ENCODE results near the gene GRM8.

The GRM8 gene

DNA sequence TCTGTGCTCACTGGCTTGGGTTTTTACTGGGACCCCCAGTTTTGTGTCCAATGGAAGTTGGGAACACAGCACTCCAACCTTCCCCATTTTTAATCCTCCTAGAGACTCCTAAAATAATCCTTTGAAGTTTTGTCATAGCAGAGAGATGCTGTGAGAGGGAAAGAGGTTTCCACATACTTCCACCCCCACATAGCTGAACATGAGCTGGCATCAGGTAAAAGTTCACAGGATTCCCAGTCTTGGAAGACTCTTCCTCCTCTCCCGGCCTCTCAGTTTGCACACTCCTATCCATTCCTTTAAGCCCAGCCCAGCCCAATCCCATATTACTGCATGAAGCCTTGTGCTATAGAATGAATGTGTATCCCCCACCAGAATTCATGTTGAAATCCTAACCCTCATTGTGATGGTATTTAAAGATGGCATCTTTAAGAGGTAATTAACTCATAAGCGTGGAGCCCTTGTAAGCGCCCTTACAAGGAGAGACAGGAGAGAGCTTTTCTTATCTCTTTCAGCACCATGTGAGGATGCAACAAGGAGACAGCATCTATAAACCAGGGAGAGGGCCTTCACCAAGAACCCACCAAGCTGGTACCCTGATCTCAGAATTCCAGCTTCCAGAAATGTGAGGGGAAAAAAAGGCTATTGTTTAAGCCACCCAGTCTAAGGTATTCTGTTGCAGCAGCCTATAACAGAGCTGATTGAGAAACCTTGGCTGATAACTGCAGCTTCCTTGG lies 22.4 kb downstream of the GRM8 start:
- DNase-seq, result no peak

DNA sequence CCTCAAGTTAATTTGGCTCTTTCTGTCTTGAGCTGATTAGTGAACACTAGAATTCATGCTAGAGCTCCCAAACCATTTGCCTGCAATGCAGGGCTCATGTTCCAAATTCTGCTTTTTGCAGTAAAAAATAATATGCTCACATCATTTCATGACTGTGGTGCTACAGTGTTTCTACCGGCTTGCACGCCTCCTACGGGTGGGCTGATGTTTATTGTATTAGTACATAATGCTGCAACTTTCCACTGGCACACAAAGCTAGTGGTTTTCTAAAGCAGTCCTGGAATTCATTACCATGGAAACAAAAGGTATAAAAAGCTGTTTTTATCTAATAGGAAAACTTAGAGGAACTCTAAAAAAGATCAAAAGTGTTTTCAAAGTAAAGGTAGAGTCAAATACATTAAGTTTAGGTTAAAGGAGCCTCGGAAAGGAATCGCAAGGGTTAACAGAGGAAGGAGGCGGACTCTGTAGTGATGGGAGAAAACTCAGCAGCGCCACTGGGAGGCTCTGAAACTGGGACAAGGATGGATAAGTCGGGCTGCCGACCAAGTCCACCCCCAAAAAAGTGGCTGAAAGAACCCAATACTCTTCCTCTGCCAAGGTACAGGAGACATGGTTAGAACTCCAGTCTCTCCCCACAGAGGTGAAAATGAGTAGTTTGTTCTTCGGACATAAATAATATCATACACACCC lies 25.9 kb downstream of the GRM8 start:
- no peak for DNase-seq

DNA sequence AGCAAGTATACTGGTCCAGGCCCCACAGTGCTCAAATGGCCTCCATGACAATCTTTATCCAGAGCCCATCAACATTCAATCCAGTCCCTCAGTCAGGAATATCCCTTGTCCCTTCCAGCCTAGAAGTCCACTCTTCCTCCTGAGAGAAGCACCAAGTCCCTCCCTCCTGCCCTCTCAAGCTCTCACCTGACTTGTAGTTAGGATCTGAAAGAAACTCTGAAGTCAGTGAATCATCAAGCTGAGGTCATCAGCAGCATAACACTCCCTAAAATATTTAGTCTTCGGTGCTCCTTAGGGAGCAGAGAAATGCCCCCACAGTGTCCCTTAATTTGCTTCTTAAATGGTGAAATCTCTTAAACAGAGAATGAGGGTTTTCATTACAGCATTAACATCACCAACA lies 31.0 kb downstream of the GRM8 start:
- DNase-seq, result no peak

DNA sequence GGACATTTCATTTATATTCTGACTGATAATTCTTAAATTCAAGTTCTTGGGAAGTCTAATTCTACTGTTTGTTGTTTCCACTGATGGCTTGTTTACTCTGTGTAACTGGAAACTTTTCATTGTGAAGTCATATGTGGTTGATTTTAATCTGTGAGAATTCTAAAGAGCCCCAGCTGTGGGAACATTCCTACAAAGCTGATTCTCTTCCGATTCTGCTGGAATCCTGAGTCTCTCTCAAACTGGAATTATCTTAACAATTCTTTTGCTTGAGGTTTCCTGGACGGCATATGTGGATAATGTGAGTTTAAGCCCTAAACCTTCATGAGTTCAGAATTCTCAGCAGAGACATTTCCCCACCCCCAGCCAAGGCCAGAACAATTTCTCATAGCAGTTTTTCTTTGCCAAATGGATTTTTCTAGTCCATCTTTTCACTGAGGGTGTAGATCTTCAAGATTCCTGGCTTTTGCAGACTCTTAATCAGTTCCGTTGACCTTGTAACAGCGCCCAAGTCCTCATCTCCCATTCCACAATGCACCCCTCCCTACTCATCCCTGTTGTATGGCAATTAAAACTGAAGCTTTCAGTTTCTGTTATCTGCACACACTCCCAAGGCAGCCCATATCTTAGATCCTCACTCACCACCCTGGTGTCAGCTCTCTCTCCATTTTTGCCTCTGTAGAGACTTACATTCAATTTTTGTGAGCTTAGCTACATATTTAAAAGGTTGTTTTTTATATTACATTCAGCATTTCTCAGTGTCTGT lies 37.6 kb downstream of the GRM8 start:
- no peak for DNase-seq

DNA sequence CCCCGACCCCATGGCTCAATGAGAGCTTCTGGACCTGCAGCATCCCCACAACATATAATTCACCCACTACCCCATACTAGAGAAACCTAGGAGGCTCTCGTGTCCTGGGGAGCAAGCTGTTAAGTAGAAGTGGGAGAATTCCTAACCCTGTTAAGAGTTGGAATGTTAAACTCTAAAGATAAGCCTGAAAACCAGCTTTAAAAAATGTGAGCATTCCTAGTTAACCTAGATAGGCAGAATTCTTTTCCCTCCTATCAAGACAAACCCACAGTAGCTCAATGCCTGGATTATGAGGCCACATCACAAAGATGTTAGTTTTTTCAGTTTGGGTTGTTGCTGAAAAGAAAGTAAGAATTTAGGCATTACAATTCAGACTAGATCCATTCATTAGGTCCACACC lies 42.9 kb downstream of the GRM8 start:
- no peak for DNase-seq

DNA sequence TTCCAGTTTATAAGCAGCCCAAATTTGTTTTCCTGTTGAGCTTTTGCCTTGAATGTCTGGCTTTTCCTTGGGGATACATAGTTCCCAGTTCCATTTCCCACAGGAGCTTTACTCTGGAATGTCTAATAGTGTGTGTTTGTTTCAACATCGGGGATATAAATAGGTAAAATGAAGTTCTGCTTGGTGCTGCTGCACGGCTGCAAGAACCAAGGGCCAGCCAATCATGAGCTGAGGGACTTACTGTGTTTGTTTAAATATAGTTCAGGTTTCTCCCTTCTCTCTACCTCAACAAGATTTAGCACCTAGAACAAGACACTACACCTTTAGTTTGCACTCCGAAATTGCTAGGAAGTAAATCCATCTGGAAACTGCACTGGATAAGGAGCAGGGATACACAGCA lies 43.9 kb downstream of the GRM8 start:
- DNase-seq, result no peak

DNA sequence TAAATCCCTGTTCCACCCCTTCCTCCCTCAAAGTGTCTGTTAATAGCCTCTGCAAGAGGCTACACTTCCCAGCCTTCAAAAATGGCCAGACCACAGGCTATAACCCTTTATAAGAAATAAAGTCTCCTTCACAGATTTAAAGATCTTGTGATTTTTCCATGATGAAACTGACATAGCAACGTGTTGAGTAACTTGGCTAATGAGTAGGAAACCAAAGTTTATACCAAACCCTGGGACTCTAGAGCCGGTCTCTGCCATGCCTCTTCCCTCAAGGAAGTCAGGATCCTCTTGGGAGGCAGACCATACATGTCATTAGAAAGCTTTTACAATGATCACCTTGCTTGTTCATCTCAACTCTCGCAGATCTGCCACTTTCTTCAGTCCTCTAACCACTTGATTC lies 44.4 kb downstream of the GRM8 start:
- DNase-seq, result no peak

DNA sequence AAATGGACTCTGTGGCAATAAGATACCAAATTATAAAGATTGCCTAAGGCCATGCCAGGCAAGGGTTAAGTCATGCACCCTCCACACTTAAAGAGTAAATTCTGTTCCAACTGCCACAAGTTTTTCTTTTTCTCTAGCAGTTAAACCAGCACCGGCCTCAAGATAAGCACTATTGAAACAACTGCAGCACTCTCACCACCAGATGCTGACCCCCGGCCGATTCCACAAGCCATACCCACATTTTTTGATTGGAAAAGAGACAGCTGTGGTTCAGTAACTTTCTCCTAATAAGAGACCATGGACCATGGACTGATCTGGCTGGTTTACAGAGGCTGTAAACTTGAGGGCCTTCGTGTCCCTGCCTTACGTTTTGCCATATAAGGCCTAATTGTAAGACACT lies 44.9 kb downstream of the GRM8 start:
- no peak for DNase-seq

DNA sequence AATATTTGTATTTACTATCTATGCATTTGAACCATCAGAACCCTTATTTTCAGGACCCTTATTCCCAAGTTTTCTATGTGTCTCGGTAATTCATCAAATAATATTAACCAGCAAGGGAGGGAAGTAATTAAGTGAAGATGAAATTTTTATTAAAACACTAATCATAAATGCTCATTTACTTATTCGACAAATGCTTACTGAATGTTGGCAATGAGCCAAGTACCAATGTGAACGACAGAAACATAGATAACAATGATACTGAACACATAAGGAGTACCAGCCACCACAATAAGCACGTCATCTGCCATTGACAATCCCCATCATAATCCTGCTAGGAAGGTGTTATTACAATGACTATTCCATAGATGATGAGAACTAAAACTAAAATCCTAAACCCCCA lies 45.5 kb downstream of the GRM8 start:
- DNase-seq, result no peak

DNA sequence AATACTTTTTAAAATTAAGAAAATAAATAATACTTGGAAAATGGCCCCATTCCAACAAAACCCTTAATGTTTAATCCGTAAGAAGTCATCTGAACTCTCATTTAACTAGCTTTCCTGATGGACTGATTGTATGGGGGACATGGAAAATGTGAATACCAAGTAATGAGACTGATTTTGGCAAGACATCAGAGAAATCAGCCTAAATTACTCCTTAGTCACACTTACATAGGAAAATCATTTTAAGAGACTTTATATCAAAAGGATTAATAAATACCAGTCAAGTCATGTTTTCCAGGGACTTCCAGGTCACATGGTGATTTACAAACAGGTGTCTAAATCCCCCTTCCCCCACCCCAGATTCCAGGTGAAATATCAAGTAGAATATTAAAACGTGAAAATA lies 58.2 kb downstream of the GRM8 start:
- DNase-seq, result no peak

DNA sequence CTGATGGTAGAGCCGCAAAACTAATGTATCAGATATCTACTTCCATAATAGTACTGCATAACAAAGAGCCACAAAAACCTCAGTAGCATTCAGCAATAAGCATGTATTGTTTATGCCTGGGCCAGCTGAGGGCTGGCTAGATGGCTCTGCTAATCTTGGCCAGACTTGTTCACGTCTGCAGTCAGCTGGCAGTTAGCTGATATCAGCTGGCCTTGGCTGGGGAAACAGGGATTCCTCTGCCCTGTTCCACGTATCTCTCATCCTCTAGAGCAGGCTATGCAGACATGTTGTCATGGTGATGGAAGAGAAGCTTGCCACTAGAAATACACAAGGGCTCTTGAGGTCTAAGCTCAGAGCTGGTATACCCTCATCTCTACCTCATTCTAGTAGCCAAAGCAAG lies 62.9 kb downstream of the GRM8 start:
- no peak for DNase-seq

DNA sequence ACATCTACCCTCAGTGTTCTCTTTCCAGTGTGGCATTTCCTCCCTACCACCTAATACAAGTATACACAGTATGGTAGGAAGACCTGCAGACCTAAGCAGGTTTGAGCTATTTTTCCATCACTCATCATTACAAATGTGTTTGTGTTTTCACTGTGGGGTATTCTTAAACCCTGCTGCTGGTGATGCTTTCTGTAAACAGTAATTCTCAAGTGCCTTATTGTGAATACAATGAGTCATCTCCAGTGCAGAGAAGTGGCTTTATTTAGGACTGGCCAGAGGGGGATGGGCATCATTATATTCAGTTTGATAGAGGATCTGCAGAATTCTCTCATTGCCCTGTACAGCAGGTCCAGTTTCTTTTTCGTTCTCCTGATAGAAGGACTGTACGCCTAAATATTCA lies 63.7 kb downstream of the GRM8 start:
- no peak for DNase-seq

DNA sequence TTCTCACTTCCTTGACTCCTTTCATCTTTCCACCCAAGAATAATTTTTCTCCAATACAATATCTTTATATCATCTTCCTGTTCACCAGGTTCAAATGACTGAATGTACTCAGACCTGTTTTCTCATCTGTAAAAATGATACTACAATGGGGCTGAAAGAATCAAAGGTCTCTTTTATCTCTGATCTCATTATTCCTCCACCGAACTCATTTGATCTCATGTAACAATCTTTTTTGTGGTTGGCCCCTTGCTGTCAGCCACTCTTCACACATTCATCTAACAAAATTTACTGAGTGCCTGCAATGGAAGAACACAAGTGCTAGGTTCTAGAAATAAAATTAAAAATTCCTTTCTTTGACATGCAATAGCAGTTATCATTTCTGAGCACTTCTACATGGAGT lies 65.0 kb downstream of the GRM8 start:
- no peak for DNase-seq

DNA sequence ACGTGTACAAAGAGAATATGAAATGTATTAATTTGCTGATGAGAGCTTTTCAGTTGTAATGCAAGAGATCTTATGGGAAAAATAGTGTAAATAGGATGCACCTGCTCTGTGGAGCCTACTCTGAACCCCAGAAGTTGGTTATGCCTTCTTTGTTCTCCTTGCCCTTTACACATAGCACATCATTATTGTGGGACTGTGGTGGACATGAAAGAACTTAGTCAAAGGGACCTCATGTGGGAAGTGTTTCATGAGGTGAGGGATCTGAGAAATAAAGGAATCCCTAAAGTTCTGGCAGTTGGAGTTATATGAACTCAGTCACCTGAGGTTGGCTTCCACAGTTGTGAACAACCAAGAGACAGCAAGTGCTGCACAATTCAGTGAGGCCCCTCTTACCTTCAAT lies 66.1 kb downstream of the GRM8 start:
- DNase-seq, result no peak

DNA sequence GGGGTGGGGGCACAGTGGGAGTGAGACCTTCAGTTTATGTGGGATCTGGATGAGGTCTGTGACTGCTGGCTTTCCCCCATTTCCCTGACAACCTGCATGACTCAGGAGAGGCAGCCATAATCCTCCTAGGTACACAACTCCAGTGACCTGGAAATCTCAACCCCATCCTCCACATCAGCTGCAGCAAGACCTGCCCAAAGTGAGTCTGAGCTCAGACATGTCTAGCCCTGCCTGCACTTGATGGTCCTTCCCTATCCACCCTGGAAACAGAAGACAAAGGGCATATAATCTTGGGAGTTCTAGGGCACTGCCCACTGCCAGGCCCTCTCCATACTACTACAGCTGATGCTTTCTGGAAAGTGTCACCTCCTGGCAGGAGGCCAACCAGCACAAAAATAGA lies 75.6 kb downstream of the GRM8 start:
- DNase-seq, result no peak

DNA sequence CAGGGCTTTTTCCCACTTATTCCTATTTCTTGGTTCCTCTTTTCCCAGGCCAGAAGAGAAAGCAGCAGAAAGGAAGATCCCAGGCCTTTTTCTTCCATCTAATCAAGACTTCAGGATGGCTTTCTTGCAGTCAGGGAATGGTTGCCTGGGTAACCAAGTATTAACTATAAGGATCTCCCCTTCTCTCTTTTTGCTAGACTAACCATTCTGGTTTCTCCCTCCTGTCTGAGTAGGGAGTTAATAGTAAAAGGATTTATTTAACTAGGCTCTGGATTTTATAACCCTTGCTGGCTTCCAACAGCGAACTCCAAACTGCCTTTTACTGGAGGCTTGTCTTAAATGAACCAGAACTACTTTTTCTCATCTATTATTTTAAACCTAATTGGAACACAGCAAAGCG lies 90.4 kb downstream of the GRM8 start:
- DNase-seq, result no peak

DNA sequence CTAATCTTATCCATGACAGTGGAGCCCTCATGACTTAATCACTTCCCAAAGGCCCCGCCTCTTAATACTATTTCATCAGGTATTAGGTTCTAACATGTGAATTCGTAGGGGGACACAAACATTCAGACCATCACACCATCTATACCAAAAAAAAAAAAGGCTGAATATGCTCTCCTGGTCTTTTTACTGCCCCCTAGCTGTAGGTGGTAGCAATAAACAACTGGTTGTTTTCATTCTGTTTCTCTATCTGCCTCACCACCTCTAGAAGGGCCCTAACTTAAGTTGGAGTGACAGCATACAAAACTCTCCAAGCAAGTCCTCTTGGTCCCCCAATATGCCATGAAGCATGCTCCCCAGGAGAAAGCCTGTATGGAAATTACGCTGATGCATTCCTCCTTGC lies 94.1 kb downstream of the GRM8 start:
- no peak for DNase-seq

DNA sequence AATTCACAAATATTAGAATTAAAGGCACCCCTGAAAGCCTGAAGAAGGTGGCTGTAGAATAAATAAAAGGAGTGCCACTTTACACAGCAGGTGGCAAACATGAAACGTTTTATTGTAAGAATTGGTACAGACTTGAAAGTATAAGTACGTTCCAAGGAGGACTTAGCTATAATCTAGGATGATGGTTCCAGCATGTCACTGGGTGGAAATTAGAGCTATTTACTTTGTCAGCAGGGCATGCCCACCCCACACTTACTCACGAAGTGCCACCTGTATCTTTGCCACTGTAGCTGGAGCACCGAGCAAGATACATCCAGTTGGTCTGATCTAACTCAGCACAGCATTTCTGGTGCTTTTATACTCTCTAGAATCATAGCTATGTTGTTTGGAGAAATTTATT lies 97.8 kb downstream of the GRM8 start:
- DNase-seq, result no peak

DNA sequence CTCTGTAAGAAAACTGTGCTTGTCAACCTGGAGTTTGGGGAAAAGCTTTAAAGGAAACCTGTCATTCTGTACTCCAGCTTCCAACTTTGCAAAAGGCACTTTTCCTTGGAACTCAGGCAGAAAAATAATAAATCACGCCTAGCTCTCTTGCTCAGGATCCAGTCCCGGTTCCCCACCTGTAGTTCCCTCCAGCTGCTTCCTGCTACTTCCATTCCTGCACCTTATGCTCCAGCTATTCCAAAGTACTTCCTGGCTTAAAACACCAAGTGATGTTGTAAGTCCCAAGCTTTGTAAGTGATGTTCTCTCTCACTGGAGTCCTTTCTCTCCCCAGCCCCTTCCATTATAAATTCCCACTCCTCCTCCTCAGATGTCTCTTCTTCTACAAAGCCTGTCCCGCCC lies 98.6 kb downstream of the GRM8 start:
- no peak for DNase-seq

DNA sequence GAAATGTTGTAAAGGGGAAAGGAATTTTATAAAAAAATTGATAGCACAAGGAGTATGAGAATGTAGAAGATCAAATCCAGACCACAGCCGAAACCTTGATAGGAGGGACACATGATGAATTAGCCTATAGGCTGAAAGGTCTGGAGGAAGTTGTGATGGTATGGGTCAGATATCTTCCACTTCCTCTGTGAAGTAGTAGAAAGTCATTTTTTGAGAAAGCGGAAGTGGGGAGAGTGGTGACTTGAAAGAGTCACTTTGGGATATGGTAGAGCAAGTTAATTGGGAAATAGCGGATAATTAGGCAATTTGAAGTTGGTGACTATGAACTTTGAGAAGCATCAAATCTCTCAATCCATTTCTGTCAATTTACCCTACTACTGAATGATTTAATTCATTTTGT lies 99.4 kb downstream of the GRM8 start:
- no peak for DNase-seq

DNA sequence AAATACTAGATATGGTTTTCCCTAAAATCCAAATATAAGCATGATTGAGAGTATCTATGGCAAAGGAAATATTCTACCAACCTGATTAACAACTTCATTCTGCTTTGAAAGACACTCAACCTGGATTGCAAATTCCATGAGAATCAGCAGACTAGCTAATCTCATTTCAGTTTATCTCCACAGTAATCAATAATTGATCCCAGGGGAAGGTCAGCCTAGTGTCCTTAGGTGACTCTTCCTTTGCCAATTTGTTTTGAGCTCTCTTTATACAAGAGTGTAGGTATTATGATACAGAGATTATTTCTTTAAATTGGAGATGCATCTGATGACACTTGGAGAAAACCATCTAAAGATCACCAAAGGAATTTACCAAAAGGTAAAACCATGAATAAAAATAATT lies 100.3 kb downstream of the GRM8 start:
- DNase-seq, result no peak

DNA sequence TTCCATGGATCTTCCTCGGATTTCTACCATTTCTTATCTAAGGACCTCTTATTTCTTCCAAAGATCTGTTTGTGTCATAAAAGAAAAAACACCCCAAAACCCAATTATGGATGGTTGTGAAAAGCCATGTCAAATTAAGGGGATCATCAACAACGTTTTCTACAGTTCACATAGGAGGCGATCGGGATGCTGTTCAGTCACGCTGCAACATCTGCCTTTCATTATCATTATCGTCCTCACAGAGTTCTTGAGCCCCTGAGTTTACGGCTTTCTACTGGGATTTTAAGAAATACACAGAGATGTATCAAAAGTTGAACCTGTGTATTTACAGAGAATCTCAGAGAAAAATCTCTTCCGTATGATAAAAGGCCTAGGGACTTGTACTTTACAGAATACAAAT lies 101.4 kb downstream of the GRM8 start:
- no peak for DNase-seq

DNA sequence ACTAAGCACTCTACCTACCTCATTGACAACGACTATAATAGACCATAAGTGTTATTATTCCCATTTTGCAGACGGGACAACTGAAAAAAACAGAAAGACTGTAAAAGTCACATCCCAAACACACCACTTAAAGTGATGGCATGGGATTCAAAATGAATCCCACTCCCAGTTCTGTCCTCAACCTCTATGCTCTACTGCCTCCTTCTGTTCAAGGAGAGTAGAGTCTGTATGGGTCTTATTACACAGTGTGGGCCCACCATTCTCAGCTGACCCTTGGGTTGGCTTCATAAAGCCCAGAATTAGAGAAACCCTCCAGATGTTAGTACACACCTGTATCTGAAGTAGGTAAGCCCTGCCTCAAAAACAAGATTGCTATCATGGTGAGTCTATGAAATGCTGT lies 102.2 kb downstream of the GRM8 start:
- no peak for DNase-seq
